ENCODE data around the gene LYPLA2.

Gene LYPLA2

GRCh38 chr1:23790696-23791515 lies at the start of gene LYPLA2:
Gene LYPLA2, plus strand, starts transcription at chr1:23791145. Its CDS starts 1,538 bp downstream, at chr1:23792683.
- TF ChIP-seq, protein P1, sequence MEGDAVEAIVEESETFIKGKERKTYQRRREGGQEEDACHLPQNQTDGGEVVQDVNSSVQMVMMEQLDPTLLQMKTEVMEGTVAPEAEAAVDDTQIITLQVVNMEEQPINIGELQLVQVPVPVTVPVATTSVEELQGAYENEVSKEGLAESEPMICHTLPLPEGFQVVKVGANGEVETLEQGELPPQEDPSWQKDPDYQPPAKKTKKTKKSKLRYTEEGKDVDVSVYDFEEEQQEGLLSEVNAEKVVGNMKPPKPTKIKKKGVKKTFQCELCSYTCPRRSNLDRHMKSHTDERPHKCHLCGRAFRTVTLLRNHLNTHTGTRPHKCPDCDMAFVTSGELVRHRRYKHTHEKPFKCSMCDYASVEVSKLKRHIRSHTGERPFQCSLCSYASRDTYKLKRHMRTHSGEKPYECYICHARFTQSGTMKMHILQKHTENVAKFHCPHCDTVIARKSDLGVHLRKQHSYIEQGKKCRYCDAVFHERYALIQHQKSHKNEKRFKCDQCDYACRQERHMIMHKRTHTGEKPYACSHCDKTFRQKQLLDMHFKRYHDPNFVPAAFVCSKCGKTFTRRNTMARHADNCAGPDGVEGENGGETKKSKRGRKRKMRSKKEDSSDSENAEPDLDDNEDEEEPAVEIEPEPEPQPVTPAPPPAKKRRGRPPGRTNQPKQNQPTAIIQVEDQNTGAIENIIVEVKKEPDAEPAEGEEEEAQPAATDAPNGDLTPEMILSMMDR (IDR thresholded peaks at IDR 0.05; ENCODE audit: low read depth, low read length, missing control alignments) = no peak
- H3K27ac ChIP-seq = peak within 1 kb of the TSS; percentile 65
- H3K4me3 ChIP-seq (ENCODE audit: low read depth, low read length) = peak within 1 kb of the TSS; percentile 88
- in situ Hi-C loops (cut with HindIII; ENCODE audit: low pct_ligation_motif_present, low sequenced_read_pairs) = no loop called here
- H3K27me3 ChIP-seq (replicated peaks) = no peaks in the 10 kb centered on the region
- peak; percentile 88 for DNase-seq
- H3K36me3 ChIP-seq (replicated peaks) = peaks cover 39% of the 10 kb centered on the region

DNA sequence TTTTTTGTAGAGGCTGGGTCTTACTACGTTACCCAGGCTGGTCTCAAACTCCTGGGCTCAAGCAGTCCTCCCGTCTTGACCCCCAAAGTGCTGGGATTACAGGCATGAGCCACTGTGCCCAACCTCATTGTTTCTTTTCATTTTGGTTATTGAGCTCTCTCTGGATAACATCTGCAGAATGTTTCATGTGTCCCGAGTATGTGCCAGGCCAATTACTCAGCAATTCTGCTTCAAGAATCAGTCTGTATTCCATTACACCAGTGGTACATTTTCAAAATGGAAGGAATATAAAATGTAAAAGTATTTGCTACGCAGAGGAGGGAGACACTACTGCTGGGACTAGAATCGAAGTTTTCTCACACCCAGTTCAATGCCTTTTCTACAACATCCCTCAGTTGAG lies 49.3 kb upstream of the LYPLA2 start:
- in situ Hi-C loops (cut with HindIII; ENCODE audit: low pct_ligation_motif_present, low sequenced_read_pairs) = no loop called here
- TF ChIP-seq, protein P1 (IDR thresholded peaks at IDR 0.05; ENCODE audit: low read depth, low read length, missing control alignments) = no peak
- no peak for DNase-seq
- H3K27ac ChIP-seq = no peak overlapping the region
- H3K36me3 ChIP-seq (replicated peaks) = peaks cover 3% of the 10 kb centered on the region
- H3K27me3 ChIP-seq (replicated peaks) = no peaks in the 10 kb centered on the region
- H3K4me3 ChIP-seq (ENCODE audit: low read depth, low read length) = no peak overlapping the region

- Histone ChIP-seq H3K27ac (peak overlapping the region; percentile 67), H3K27me3 (replicated peaks) (no peaks in the 10 kb centered on the region), H3K36me3 (replicated peaks) (peaks cover 4% of the 10 kb centered on the region), H3K4me3 (ENCODE audit: low read depth, low read length) (peak overlapping the region; percentile 81)
- in situ Hi-C loops (cut with HindIII; ENCODE audit: low pct_ligation_motif_present, low sequenced_read_pairs) = no loop called here
- no peak for DNase-seq
- TF ChIP-seq, protein P1 (IDR thresholded peaks at IDR 0.05; ENCODE audit: low read depth, low read length, missing control alignments) = no peak
Observed at GRCh38 chr1:23742670-23743286, 48.2 kb upstream of the LYPLA2 start.

- H3K36me3 ChIP-seq (replicated peaks) = peaks cover 4% of the 10 kb centered on the region
- peak within 1 kb of the TSS; percentile 67 for H3K27ac ChIP-seq
- DNase-seq = no peak
- no peaks in the 10 kb centered on the region for H3K27me3 ChIP-seq (replicated peaks)
- in situ Hi-C loops (cut with HindIII; ENCODE audit: low pct_ligation_motif_present, low sequenced_read_pairs) = no loop called here
- peak within 1 kb of the TSS; percentile 81 for H3K4me3 ChIP-seq (ENCODE audit: low read depth, low read length)
- TF ChIP-seq, protein P1 (IDR thresholded peaks at IDR 0.05; ENCODE audit: low read depth, low read length, missing control alignments) = no peak
Observed at GRCh38 chr1:23743287-23744152, 47.4 kb upstream of the LYPLA2 start, which contains the start of gene ELOA. Gene ELOA, plus strand, starts transcription at chr1:23743471. Its CDS starts 33 bp downstream, at chr1:23743504.

DNA sequence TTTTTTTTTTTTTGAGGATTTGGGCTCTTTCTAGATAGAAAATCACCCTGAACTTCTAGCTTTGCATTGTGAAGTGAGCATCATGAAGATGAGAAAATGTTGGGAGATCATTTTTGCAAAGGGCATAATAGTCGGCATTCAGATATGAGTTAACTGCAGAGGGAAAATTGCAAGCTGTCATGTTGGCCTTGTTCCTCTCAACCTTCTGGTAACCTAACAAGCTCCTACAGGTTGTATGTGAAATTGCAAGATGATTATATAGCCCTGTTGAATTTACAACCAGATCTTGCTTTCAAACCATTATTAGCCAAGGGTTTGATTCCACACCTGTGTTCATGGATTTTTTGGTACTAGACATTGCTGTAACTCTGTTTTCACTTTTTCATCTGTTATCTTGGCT lies 45.4 kb upstream of the LYPLA2 start:
- Histone ChIP-seq H3K36me3 (replicated peaks) (peaks cover 12% of the 10 kb centered on the region), H3K4me3 (ENCODE audit: low read depth, low read length) (no peak overlapping the region), H3K27ac (no peak overlapping the region), H3K27me3 (replicated peaks) (no peaks in the 10 kb centered on the region)
- TF ChIP-seq, protein P1 (IDR thresholded peaks at IDR 0.05; ENCODE audit: low read depth, low read length, missing control alignments) = peak; percentile 42
- DNase-seq = no peak
- in situ Hi-C loops (cut with HindIII; ENCODE audit: low pct_ligation_motif_present, low sequenced_read_pairs) = no loop called here
